Stomach (tissue), 4 donors: Measurements from ENCODE around the gene KEL.

Experiments
- POLR2A ChIP-seq, 4 donors: fragments of 450-650 bp; IDR thresholded peaks; one replicate each; pipeline ENCODE4 v1.6.1; 2016; ENCODE audit warnings: antibody characterized with exemption in 4 of 4, control low read depth in 2 of 4, mild to moderate bottlenecking in 1 of 4, moderate library complexity in 1 of 4
- POLR2AphosphoS5 ChIP-seq, 3 donors: sonication (generic); formaldehyde crosslinking; IDR thresholded peaks; one replicate each; pipeline ENCODE4 v1.6.1; 2016; ENCODE audit warnings: antibody characterized with exemption in 3 of 3
- TF ChIP-seq, protein P1 (sequence below), 7 experiments: fragments of 450-650 bp in 4 of 7; fragments of 200-600 bp in 3 of 7; sonication (generic) in 3 of 7; IDR thresholded peaks; one replicate each; pipeline ENCODE4 v1.5.1; 2016 to 2019; ENCODE audit warnings: antibody characterized with exemption in 7 of 7, control low read depth in 2 of 7, mild to moderate bottlenecking in 1 of 7

DNA sequence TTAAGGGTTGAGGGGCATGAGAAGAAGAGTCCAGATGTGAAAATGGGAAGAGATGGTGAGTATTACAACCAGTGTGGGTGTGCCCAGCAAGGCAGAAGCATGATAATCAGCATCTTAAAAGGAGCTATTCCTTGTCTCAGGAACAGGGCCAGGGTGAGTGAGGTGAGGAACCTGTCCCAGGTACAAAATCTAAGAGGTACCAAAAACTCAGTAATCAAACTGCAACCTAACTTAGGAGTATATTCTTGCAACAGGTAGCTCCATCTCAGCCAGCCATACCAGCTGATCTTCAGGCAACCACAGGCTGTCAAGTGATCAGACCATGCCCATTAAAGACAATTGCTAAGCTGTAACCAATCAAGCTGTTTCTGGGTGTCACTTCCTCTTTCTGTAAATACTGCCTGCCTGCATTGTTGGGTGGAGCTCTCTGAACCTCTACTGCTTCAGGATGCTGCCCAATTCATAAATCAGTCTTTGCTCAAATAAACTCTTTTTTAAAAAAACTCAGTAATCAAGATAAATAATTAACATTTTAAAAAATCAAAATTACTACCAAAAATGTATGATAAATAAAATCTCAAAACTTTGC lies 7.4 kb downstream of the KEL start:
- TF ChIP-seq, protein P1, sequence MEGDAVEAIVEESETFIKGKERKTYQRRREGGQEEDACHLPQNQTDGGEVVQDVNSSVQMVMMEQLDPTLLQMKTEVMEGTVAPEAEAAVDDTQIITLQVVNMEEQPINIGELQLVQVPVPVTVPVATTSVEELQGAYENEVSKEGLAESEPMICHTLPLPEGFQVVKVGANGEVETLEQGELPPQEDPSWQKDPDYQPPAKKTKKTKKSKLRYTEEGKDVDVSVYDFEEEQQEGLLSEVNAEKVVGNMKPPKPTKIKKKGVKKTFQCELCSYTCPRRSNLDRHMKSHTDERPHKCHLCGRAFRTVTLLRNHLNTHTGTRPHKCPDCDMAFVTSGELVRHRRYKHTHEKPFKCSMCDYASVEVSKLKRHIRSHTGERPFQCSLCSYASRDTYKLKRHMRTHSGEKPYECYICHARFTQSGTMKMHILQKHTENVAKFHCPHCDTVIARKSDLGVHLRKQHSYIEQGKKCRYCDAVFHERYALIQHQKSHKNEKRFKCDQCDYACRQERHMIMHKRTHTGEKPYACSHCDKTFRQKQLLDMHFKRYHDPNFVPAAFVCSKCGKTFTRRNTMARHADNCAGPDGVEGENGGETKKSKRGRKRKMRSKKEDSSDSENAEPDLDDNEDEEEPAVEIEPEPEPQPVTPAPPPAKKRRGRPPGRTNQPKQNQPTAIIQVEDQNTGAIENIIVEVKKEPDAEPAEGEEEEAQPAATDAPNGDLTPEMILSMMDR (IDR thresholded peaks at IDR 0.05), result no peak
- TF ChIP-seq POLR2A (IDR thresholded peaks at IDR 0.05) (no peak), POLR2AphosphoS5 (IDR thresholded peaks at IDR 0.05) (no peak)
